Stimulated activated CD4-positive, alpha-beta T cell treated with anti-CD3 and anti-CD28 coated beads, Interleukin-15, amount 100 ng/mL, for 1 hour (primary cell): ENCODE results near the gene HRC.
"Not testable (repeated sequence)": the region's sequence is repeated elsewhere in the genome, so short reads cannot be mapped to it uniquely, and the experiment has no call there.

Source experiments
- DNase-seq, 2 donors: peaks; one replicate each; pipeline ENCODE4 v3.0.0-alpha.2; 2020; ENCODE audit warnings: low read depth in 1 of 2, low spot score in 1 of 2

Gene HRC

DNA sequence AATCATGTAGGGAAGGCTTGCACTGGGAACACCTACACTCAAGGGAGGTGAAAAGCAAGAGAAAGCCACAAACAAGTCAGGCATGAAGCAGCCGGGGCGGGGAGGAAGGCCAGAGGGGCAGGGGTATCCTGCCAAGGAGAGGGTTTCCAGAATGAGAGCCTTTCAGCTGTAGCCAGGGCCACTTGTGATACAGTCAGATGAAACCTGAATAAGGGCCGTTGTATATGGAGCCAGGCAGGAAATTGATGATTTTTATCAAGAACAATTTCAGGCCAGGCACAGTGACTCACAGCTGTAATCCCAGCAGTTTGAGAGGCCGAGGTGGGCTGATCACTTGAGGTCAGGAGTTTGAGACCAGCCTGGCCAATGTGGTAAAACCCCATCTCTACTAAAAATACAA is 6.8 kb upstream of the HRC start:
- DNase-seq = no peak

GRCh38 chr19:49160450-49161189 is 5.4 kb upstream of the HRC start:
- no peak for DNase-seq

GRCh38 chr19:49157445-49158224 is 2.4 kb upstream of the HRC start, which contains the start of gene TRPM4:
TSS of gene TRPM4 (plus strand) at chr19:49157792. CDS start at chr19:49157867, 75 bp downstream.
- DNase-seq = peak in 1 of 2 donors; percentile 33

GRCh38 chr19:49155820-49156346 is 687 bp upstream of the HRC start:
- DNase-seq = no peak

- DNase-seq = no peak
Measured at GRCh38 chr19:49154279-49154678, 917 bp downstream of the HRC start.

- DNase-seq = no peak
Measured at GRCh38 chr19:49153167-49153809, 1.9 kb downstream of the HRC start.

- DNase-seq = no peak
Measured at GRCh38 chr19:49152119-49152550, 3.1 kb downstream of the HRC start.

DNA sequence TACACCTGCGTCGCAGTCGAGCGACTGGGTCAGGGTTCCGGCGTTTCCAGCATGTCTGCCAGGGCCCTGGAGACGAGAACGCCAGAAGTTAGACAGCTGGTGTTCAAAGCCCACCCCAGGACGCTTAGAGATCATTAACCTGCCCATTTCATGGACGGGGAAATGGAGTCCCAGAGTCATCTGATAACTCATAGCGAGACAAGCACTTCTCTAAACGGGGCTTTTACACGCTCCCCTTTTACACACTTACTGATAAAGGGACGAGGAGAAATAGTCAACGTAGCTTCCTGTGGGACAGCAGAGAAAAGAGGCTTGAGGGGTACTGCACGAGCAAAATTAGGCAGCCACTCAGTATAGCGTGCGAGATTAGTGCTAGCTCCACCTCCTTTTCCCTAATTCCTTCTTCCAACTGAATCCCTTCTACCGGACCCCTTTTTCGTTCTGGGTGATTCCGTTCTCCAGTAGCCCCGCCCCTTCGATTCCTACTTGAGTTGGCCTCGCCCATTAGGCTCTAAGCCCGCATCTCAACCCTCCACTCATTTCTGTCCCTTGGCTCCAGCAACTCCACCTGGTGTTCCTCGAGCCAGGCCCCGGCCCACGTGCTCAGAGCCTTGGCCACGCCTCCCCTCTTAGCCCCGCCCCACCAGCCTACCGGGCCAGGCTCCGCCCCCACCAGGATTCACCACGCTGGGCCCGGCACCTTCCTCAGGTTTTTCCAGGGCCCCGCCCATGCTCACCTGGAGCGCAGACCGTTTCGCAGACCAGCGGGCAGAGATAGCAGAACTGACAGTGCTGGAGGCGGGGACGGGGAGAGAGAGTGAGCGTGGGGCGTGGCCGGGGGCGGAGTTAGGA is 3.7 kb downstream of the HRC start:
- no peak for DNase-seq

DNA sequence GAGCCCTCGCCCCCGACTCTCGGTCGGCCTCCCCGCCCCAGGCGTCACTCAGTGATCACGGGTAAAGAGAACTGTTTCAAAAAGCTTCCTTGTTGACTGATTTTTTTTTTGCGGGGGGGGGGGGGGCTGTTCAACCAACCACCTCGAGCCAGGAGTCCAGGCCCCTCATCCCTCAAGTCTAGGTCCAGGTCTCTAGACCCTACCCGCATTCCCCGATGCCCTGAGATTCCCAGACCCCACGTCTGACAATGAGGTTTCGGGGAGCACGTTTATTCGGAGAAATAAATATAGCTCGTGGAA is 4.3 kb downstream of the HRC start:
- DNase-seq = no peak

DNA sequence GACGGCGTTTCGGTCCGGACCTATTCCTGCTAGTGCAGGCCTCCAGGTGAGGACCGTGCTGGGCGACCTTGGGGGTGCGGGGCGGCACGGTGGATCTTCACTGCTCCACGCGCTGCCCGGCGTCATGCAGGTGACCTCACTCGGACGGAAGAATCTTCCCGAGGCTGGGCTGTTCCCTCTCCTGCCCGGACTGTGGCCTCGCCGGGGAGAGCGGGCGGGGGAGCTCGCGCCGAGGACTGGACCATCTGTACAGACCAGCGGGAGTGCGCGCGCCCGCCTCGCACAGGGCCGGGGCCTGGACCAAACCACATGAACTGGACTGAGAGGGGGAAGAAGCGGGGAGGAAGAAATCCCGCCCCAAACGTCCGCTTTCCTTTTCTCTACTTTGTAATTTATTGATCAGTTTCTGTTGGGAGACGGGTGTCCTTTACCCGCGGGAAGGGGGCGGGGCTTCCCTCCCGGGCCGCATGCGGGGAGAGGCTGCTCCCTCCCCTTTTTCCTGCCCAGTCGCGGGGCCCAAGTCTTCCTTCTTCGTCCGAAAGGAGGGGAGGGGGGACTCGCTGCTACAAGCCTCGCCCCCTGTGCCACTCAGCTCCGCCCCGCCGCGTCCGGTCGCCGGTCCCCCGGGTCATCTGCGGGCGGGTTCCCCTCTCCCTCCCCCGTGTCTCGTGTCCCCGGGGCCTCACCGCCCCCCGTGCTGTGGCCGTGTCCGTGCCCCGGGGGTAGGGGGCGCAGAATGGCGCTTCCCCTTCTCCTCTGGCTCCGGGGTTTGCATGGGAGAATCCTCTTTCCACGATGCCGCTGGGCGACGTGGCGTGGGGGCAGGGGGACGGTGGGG is 4.9 kb downstream of the HRC start:
- DNase-seq = no peak

DNA sequence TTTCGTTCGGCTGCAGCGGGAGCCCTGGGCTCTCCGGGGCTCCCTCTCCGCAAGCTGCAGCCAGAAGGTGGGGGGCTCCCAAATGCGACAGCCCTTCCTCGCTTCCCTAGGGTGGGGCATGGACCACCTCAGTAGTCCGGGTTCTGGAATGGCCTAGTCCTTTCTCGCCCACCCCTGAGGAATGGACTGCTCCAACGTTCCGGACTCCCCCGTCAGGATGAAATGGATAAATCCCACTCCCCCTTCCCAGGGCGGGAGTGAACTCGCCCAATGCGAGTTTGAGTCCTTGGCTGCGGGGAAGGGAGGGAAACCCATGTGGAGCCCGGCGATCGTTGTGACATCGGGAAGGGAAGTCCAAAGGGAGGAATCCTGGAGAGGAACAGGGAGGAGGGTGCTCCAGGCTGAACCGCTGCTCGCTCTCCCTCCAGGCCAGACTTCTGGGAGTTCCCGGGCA is 5.5 kb downstream of the HRC start:
- no peak for DNase-seq

DNA sequence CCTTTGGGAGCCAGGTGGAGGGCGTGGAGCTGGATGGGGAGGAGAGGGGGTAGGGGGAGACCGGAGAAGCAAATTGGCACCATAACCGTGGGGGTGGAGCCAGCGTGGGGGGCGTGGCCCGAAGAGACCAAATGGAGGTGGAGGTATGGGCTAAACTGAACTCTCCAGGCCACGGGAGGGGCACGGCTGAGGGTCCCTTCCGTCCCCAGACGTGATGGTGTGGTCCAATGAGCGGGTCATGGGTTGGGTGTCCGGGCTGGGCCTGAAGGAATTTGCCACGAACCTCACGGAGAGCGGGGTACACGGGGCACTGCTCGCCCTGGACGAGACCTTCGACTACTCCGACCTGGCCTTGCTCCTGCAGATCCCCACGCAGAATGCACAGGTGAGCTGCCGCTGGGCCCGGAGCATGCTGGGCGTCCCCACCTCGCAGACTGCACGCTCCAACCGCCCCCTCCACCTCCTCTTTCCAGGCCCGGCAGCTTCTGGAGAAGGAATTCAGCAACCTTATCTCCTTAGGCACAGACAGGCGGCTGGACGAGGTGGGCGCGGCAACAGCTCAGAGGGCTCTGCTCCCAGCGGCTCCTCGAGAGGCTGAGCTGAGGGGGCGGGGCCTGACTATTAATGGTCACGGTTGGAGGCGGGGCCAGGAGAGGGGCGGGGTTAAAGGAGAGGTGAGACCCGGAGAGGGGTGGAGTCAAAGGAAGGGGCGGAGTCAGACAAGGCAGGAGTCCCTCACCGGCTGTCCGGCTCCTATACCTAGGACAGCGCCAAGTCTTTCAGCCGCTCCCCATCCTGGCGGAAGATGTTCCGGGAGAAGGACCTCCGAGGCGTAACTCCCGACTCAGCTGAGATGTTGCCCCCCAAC is 6.2 kb downstream of the HRC start:
- DNase-seq = peak; percentile 50 to 70

DNA sequence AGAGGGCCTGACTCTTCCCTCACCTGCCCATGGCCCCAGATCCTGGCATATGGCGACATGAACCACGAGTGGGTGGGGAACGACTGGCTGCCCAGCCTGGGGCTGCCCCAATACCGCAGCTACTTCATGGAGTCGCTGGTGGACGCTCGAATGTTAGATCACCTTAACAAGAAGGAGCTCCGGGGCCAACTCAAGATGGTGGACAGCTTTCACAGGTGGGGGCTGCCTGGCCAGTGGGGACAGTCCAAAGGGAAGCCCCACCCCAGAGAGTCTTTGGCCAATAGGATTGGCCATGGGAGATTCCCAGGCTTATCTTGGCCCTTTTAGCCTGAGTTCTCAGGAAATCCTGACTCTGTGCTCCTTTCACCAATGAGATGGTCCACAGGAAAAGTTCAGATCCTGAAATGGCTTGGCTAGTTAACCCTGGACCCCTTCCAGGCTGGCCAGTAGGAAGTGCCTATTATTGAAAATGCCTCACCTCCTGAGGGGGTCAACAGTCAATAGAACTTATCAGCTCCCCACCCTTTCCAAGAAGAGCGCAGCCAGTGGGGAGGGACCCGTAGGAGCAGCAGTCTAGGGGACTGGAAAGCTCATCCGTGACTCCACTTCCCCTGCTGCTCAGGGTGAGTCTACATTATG is 7.0 kb downstream of the HRC start:
- DNase-seq = no peak

GRCh38 chr19:49146408-49146770 is 8.8 kb downstream of the HRC start:
- DNase-seq = not testable (repeated sequence)

GRCh38 chr19:49145573-49146407 is 9.4 kb downstream of the HRC start:
- peak; percentile 53 to 73 for DNase-seq

DNA sequence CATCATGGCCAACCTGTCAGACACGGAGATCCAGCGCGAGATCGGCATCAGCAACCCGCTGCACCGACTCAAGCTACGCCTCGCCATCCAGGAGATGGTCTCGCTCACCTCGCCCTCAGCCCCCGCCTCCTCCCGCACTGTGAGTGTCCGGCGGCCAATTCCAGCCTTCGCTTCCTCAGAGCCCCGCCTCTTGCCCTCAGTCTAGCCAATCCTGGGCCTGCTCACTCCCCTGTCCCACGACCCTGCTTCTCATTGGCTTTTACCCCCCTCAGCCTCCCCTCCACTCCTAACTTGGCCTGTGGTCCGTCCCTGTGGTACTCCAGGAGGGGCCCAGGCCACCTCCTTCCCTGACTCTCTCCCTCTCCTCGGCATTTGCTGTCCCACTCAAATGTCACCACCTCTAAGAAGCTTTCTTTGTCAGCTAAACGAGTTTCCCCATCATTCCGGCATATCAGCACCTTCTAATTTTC is 12.3 kb downstream of the HRC start:
- DNase-seq = peak in 1 of 2 donors; percentile 49

- no peak for DNase-seq
Measured at GRCh38 chr19:49141352-49141751, 13.8 kb downstream of the HRC start.

DNA sequence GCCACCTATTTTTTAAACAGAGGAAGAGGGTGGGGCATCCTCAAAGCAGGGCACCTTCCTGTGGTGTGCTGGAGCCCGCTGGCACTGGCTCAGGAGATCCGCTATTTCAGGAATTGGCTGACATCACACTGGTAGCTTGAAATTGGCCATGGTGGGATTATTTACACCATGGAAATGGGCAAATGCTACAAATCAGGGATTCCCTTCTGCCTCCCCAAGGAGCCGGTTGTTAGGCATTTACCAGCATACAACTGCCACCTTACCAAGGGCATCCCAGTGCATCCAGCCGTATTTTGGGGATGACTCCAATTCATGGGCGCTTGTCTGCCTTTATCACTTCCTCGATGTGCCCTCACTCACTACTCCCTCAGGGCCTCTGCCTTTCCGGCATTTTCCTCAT is 14.2 kb downstream of the HRC start:
- no peak for DNase-seq
